ENCODE measurements around the gene GPC5. TPM values are rescaled to one million over a fixed set of nuclear protein-coding genes. Genes with fewer than 3 reads are reported as not detected.

The GPC5 gene
- total and polyA plus RNA-seq, 9 donors, result 0.10 to 1.5 (median 0.38) TPM

DNA sequence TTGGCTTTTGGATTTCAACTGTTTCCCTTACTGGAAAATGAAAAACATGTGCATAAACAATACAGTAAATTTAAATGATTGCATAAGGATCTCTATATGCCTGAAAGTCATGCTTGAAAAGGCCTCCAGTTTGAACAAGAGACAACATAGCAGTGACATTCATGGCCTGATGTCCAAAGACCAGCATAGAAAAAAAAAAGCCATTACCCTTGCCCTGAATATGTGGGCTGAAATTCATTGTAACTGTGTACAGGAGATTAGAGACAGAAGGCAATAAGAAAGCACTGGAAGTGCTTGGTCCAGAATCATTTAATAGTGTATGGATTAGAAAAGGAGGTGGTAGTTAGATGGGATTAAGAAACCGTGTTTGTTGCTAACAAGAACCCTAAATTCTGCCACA lies 35.5 kb upstream of the GPC5 start:
- 67 to 92% (median 84%) methylated on average over 1 of the region's 1 CpG for WGBS, 3 donors
- Histone ChIP-seq H3K4me3 (no peak overlapping the region), H3K9me3 (no peaks in the 10 kb centered on the region), H3K27ac (no peak overlapping the region), H3K4me1 (ENCODE audit: insufficient read depth) (no peaks in the 10 kb centered on the region), H3K36me3 (no peaks in the 10 kb centered on the region), H3K27me3 (no peaks in the 10 kb centered on the region)
- TF ChIP-seq POLR2A (IDR thresholded peaks at IDR 0.05) (no peak), EP300 (IDR thresholded peaks at IDR 0.05) (no peak)
- TF ChIP-seq, protein P1, sequence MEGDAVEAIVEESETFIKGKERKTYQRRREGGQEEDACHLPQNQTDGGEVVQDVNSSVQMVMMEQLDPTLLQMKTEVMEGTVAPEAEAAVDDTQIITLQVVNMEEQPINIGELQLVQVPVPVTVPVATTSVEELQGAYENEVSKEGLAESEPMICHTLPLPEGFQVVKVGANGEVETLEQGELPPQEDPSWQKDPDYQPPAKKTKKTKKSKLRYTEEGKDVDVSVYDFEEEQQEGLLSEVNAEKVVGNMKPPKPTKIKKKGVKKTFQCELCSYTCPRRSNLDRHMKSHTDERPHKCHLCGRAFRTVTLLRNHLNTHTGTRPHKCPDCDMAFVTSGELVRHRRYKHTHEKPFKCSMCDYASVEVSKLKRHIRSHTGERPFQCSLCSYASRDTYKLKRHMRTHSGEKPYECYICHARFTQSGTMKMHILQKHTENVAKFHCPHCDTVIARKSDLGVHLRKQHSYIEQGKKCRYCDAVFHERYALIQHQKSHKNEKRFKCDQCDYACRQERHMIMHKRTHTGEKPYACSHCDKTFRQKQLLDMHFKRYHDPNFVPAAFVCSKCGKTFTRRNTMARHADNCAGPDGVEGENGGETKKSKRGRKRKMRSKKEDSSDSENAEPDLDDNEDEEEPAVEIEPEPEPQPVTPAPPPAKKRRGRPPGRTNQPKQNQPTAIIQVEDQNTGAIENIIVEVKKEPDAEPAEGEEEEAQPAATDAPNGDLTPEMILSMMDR (IDR thresholded peaks at IDR 0.05), result no peak
- intact Hi-C loops (cut with DNase I), result no loop called here
- DNase-seq, result no peak

DNA sequence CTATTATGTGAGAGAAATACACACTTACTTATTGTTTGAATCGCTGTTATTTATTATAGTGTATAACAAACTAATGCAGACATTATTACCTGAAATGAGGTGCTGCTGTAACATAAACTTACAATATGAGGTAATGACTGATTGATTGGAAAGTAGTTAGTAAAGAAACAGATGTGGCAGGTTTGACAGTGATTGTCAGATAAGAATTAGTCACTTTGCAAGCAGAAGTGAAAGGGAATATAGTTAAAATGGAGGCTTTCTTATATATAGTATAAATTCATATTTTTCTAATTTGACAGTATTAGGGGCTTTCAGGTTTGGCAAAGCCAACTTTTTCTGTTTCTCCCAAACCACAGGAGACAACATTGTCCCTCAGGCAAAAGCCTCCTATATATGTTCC lies 30.3 kb upstream of the GPC5 start:
- no peaks in the 10 kb centered on the region for H3K36me3 ChIP-seq
- H3K4me1 ChIP-seq (ENCODE audit: insufficient read depth), result no peaks in the 10 kb centered on the region
- no peaks in the 10 kb centered on the region for H3K27me3 ChIP-seq
- 95 to 100% (median 97%) methylated on average over 1 of the region's 1 CpG for WGBS, 3 donors
- TF ChIP-seq POLR2A (IDR thresholded peaks at IDR 0.05) (no peak), EP300 (IDR thresholded peaks at IDR 0.05) (no peak)
- TF ChIP-seq, protein P1 (IDR thresholded peaks at IDR 0.05), result no peak
- H3K4me3 ChIP-seq, result no peak overlapping the region
- H3K9me3 ChIP-seq, result no peaks in the 10 kb centered on the region
- intact Hi-C loops (cut with DNase I), result no loop called here
- H3K27ac ChIP-seq, result no peak overlapping the region
- DNase-seq, result no peak

DNA sequence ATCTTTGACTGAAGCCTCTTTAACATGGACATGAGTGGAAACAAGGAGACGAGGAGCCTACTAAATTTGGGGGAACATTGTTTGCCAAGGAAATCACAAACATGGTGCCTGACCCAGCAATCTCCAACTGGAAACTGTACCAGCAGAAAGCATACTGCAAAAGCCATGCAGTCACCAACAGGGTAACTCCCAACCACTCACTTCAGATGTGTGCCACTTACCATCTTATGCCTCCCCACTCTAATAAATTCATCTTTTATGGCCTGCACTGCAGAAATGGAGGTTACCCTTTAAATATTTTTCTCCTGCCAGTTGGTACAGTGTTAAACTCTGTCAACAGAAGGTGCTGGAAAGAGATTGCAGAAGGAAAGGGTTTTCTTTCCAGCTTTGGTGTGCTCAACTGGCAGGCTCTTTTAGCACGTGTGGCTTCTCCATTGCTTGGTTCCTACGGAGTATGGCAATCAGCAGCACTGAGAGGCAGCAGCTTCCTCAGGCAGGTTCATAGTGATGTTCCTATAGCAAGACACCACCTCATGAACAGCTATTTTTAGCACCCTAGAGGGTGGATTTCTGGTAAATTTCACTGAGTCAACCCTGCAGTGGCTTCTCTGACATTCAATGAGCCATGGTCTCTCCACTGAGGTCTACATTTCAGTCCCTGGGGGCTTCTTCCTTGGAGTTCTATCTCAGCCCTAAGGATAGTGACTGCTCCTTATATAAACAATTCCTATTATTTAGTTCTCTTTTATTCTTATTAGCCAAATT lies 29.6 kb upstream of the GPC5 start:
- no peak overlapping the region for H3K4me3 ChIP-seq
- no peak for DNase-seq
- H3K4me1 ChIP-seq (ENCODE audit: insufficient read depth), result no peaks in the 10 kb centered on the region
- no peak for TF ChIP-seq EP300 (IDR thresholded peaks at IDR 0.05)
- TF ChIP-seq, protein P1 (IDR thresholded peaks at IDR 0.05), result no peak
- TF ChIP-seq POLR2A (IDR thresholded peaks at IDR 0.05), result no peak
- H3K9me3 ChIP-seq, result no peaks in the 10 kb centered on the region
- intact Hi-C loops (cut with DNase I), result no loop called here
- H3K36me3 ChIP-seq, result no peaks in the 10 kb centered on the region
- 80 to 86% (median 81%) methylated on average over 3 of the region's 3 CpGs for WGBS, 3 donors
- no peak overlapping the region for H3K27ac ChIP-seq
- H3K27me3 ChIP-seq, result no peaks in the 10 kb centered on the region

DNA sequence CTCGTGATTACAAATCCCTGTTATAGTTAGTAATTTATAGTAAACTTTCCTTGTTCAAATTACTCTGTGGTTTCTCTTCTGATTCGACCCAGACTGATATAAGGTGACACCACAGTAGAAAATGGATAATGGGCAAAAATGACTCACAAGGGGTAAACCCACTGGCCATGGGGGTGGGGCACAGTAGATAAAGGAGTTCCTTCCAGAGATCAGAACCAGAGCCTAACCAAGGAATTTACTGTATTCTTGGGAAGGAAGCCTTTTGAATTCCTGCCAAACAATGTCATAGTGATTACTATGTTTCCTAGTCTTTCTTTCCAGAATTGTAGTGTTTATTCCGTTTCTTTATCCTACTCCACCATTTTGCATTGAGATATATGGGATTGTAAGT lies 29.0 kb upstream of the GPC5 start:
- TF ChIP-seq, protein P1 (IDR thresholded peaks at IDR 0.05), result no peak
- TF ChIP-seq EP300 (IDR thresholded peaks at IDR 0.05) (no peak), POLR2A (IDR thresholded peaks at IDR 0.05) (no peak)
- no peaks in the 10 kb centered on the region for H3K9me3 ChIP-seq
- intact Hi-C loops (cut with DNase I), result no loop called here
- H3K4me3 ChIP-seq, result no peak overlapping the region
- H3K27ac ChIP-seq, result no peak overlapping the region
- H3K4me1 ChIP-seq (ENCODE audit: insufficient read depth), result no peaks in the 10 kb centered on the region
- H3K27me3 ChIP-seq, result no peaks in the 10 kb centered on the region
- 15 to 19% (median 17%) methylated on average over 3 of the region's 3 CpGs for WGBS, 3 donors
- DNase-seq, result no peak
- H3K36me3 ChIP-seq, result no peaks in the 10 kb centered on the region

Data from ovary (tissue), 9 donors.